Rectal smooth muscle tissue (tissue), 1 donor: ENCODE measurements around the gene PC.

Experiments
- H3K27ac ChIP-seq: one replicate; pipeline ENCODE4 v1.7.0; 2013; ENCODE audit warnings: low read depth, low read length, inconsistent platforms
- H3K27me3 ChIP-seq: one replicate; pipeline ENCODE4 v1.7.0; 2013; ENCODE audit warnings: low read length; ENCODE audit not compliant: control insufficient read depth, insufficient read depth
- H3K36me3 ChIP-seq: one replicate; pipeline ENCODE4 v1.7.0; 2013; ENCODE audit warnings: low read length; ENCODE audit not compliant: control insufficient read depth, insufficient read depth
- H3K4me1 ChIP-seq: one replicate; pipeline ENCODE4 v1.7.0; 2013; ENCODE audit warnings: low read length; ENCODE audit not compliant: control insufficient read depth, insufficient read depth
- H3K4me3 ChIP-seq: one replicate; pipeline ENCODE4 v1.7.0; 2013; ENCODE audit warnings: low read length
- H3K9ac ChIP-seq: one replicate; pipeline ENCODE4 v1.7.0; 2013; ENCODE audit warnings: low read length

PC gene

GRCh38 chr11:66862559-66863037, 95.6 kb downstream of the PC start:
- no peaks in the 10 kb centered on the region for H3K36me3 ChIP-seq
- no peaks in the 10 kb centered on the region for H3K27me3 ChIP-seq
- H3K27ac ChIP-seq: no peak overlapping the region
- H3K9ac ChIP-seq: no peak overlapping the region
- H3K4me3 ChIP-seq: no peak overlapping the region
- H3K4me1 ChIP-seq: no peaks in the 10 kb centered on the region

GRCh38 chr11:66861774-66862558, 96.2 kb downstream of the PC start:
- Histone ChIP-seq H3K27ac (no peak overlapping the region), H3K9ac (no peak overlapping the region), H3K4me3 (no peak overlapping the region), H3K27me3 (no peaks in the 10 kb centered on the region), H3K4me1 (no peaks in the 10 kb centered on the region), H3K36me3 (no peaks in the 10 kb centered on the region)

DNA sequence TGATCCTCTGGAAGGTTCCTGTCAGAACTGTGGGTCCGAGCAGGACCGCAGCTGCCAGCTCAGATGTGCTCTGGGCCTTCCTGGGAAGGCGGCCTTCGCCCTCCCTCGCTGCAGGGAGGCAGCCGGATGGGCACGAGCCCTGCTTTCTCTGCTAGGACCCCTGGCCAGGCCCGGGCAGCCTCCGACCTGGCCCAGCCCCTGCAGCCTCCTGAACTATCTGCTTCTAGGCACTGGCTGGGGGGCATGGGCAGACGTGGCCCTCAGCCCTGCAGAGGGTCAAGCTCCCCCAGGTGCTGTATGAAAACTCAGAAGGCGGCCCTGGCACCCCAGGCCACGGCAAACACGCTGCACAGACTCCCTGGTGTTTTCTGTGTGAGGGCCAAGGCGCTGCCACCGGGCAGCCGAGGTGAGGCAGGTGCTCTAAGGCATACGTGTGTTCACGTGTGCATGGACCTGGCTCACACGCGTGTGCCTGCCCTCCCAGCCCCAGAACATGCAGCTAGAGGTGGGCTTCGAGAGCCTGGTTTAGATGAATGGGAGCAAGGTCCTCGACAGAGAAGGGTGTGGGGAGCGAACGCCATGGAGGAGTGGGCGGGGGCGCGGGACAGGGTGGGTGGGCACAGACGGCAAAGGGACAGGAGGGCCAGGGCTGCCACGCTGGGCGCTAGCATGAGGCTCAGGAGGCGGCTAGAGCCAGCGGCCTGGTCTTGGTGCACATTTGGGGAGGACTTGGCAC, 97.0 kb downstream of the PC start:
- Histone ChIP-seq H3K27me3 (no peaks in the 10 kb centered on the region), H3K4me3 (no peak overlapping the region), H3K4me1 (no peaks in the 10 kb centered on the region), H3K36me3 (no peaks in the 10 kb centered on the region), H3K27ac (no peak overlapping the region), H3K9ac (no peak overlapping the region)

DNA sequence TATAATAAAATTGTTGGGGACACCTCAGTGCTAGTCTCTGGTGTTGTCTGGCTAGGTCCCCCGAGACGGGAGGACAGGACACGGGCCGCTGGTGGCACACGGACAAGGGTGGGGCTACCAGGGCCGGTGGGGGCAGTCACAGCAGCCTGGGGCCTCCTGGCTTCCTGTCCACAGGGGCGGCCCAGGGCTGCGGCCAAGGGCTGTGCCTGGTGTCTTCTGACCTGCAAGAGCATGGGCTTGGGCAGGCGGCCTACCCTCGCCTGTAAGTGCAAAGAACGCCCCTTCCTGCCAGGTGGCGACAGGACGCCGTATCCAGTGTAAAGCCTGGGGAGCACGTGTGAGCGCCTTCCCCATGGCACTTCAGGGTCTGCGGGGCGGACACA, 97.7 kb downstream of the PC start:
- Histone ChIP-seq H3K27me3 (no peaks in the 10 kb centered on the region), H3K9ac (no peak overlapping the region), H3K27ac (no peak overlapping the region), H3K36me3 (no peaks in the 10 kb centered on the region), H3K4me1 (peaks cover 4% of the 10 kb centered on the region), H3K4me3 (no peak overlapping the region)

DNA sequence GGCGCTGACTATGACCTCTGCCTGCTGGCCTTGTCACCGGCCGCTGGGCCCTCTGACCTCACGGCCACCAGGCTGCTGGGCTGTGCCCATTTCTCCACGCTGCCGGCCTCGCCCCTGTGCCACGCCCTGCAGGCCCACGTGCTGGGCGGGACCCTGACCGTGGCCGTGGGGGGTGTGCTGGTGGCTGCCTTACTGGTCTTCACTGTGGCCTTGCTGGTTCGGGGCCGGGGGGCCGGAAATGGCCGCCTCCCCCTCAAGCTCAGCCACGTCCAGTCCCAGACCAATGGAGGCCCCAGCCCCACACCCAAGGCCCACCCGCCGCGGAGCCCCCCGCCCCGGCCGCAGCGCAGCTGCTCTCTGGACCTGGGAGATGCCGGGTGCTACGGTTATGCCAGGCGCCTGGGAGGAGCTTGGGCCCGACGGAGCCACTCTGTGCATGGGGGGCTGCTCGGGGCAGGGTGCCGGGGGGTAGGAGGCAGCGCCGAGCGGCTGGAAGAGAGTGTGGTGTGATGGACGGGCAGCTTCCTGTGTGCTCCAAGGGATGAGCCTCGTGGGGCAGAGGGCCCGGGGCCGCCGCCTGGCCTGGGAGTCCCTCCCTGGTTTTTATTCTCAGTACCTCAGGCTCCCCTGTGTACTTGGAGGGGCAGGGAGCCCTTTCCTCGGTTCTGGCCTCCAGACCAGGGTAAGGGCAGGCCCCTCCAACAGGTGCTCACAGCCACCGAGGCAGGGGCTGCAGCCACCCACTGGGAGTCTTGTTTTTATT, 98.3 kb downstream of the PC start:
- Histone ChIP-seq H3K27ac (no peak overlapping the region), H3K4me1 (peaks cover 5% of the 10 kb centered on the region), H3K36me3 (no peaks in the 10 kb centered on the region), H3K9ac (no peak overlapping the region), H3K27me3 (no peaks in the 10 kb centered on the region), H3K4me3 (no peak overlapping the region)

GRCh38 chr11:66858939-66859685, 99.1 kb downstream of the PC start:
- no peak overlapping the region for H3K4me3 ChIP-seq
- no peaks in the 10 kb centered on the region for H3K36me3 ChIP-seq
- peaks cover 5% of the 10 kb centered on the region for H3K4me1 ChIP-seq

GRCh38 chr11:66858186-66858938, 99.8 kb downstream of the PC start:
- Histone ChIP-seq H3K4me3 (no peak overlapping the region), H3K9ac (no peak overlapping the region), H3K36me3 (no peaks in the 10 kb centered on the region), H3K27me3 (no peaks in the 10 kb centered on the region), H3K27ac (no peak overlapping the region), H3K4me1 (peaks cover 5% of the 10 kb centered on the region)

More at GRCh38 chr11:66858939-66859685, 99.1 kb downstream of the PC start:
- Histone ChIP-seq H3K27ac (no peak overlapping the region), H3K27me3 (no peaks in the 10 kb centered on the region), H3K9ac (no peak overlapping the region)

DNA sequence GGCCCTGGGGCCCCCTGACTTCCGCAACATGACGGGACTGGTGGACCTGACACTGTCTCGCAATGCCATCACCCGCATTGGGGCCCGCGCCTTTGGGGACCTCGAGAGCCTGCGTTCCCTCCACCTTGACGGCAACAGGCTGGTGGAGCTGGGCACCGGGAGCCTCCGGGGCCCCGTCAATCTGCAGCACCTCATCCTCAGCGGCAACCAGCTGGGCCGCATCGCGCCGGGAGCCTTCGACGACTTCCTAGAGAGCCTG, 100.3 kb downstream of the PC start:
- Histone ChIP-seq H3K27ac (no peak overlapping the region), H3K9ac (no peak overlapping the region), H3K4me1 (peaks cover 5% of the 10 kb centered on the region), H3K36me3 (no peaks in the 10 kb centered on the region), H3K4me3 (no peak overlapping the region), H3K27me3 (no peaks in the 10 kb centered on the region)

- no peaks in the 10 kb centered on the region for H3K27me3 ChIP-seq
- no peaks in the 10 kb centered on the region for H3K36me3 ChIP-seq
- peak overlapping the region; percentile 33 for H3K4me3 ChIP-seq
- H3K27ac ChIP-seq: no peak overlapping the region
- no peak overlapping the region for H3K9ac ChIP-seq
- H3K4me1 ChIP-seq: peaks cover 5% of the 10 kb centered on the region
These were observed 100.8 kb downstream of the PC start for GRCh38 chr11:66857234-66857926.

DNA sequence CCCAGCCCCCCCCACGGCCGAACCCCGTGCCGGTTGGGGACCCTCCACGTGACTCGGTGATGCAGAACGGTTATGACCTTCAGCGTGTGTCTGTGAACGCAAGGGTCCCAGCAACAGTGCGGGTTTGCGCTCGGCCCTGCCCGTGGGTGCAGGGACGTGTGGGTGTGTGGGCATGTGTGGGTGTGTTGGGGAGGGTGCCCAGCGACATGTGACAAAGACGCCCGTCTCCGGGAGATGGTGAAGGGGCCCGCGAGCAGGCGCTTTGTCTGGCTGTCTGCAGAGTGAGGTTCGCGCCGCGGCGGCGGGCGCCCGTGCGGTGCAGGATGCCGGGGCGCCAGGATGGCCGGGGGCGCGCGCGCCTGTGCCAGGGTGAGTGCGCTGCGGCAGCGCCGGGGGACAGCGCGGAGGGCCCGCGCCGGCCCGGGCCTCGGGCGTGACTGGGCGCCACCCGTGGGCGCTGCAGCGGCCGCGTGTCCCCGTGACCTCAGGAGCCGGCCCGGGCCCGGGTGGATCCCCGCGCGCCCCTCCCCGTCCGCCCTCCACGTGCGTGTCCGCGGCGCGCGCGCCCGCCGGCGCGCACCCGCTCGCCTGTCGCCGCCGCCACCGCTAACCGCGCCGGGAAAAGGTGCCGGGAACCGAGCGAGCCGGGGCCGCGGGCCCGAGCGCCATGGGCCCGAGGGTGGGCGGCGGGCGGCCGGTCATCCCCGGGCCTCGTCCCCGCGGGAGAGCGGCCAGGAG, 101.5 kb downstream of the PC start, which contains the start of gene LRFN4:
Gene LRFN4 (plus strand): TSS at position 569 of the 738 bp plus-strand sequence. CDS start 681 bp downstream, outside the sequence.
- H3K36me3 ChIP-seq: no peaks in the 10 kb centered on the region
- peaks cover 5% of the 10 kb centered on the region for H3K4me1 ChIP-seq
- H3K27me3 ChIP-seq: no peaks in the 10 kb centered on the region
- H3K4me3 ChIP-seq: peak within 1 kb of the TSS; percentile 95
- H3K27ac ChIP-seq: peak within 1 kb of the TSS; percentile 83
- H3K9ac ChIP-seq: peak within 1 kb of the TSS; percentile 82
